ENCODE results near the gene ITGA1.

DNA sequence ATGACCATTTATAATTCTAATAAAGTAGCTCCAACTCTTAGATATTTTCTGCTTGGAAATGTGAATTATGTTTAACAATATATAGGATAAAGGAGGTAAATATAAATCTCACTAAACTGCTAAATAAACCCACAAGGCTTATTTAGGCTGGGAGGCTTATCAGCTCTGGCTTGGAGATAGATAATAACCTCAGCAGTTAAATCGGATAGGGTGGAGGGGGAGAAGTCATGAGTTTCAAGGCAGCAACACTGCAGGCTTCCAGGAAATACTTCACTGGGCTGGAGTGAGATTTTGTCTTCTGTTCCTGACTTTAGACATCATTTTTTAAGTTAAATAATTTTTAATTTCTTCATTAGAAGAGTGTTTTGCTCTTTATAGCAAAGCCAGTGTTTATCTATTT, 121.5 kb downstream of the ITGA1 start:
- TF ChIP-seq, protein P1, sequence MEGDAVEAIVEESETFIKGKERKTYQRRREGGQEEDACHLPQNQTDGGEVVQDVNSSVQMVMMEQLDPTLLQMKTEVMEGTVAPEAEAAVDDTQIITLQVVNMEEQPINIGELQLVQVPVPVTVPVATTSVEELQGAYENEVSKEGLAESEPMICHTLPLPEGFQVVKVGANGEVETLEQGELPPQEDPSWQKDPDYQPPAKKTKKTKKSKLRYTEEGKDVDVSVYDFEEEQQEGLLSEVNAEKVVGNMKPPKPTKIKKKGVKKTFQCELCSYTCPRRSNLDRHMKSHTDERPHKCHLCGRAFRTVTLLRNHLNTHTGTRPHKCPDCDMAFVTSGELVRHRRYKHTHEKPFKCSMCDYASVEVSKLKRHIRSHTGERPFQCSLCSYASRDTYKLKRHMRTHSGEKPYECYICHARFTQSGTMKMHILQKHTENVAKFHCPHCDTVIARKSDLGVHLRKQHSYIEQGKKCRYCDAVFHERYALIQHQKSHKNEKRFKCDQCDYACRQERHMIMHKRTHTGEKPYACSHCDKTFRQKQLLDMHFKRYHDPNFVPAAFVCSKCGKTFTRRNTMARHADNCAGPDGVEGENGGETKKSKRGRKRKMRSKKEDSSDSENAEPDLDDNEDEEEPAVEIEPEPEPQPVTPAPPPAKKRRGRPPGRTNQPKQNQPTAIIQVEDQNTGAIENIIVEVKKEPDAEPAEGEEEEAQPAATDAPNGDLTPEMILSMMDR (IDR thresholded peaks at IDR 0.05 in 4 of 5, conservative IDR thresholded peaks at IDR 0.05 in 1 of 5): no peak
- TF ChIP-seq POLR2A (IDR thresholded peaks at IDR 0.05): no peak
